CD4-positive, alpha-beta T cell treated with Interferon gamma for 1 hour (primary cell): Measurements from ENCODE around the gene PTPN7.

Experiments
- DNase-seq: peaks from one replicate; pipeline ENCODE4 v3.0.0-alpha.2; 2020

PTPN7 gene

GRCh38 chr1:202105571-202106339 is 54.6 kb downstream of the PTPN7 start:
- DNase-seq: no peak

GRCh38 chr1:202104073-202104472 is 56.3 kb downstream of the PTPN7 start:
- no peak for DNase-seq

DNA sequence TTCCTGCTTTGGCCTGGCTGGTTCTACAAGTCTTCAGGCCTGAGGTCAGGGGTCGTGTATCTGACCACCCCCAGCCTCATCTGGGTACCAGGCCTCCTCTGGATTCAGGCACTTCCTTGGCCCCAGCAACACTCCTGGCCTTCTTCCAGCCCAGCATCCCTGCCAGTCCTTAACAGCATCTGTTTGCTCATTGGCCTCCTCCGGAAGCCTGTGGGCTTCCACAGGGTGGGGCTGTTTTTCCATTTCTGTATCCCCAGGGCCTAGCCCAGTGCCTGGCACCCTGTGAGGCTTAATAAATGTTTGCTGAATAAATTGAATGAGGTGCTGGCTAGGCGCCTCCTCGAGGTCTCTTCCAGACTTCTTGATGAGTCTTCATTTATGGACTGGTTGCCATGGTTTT is 59.2 kb downstream of the PTPN7 start:
- no peak for DNase-seq
